Vagina (tissue), 2 donors: ENCODE results near the gene RBM17.
"Not testable (repeated sequence)": the region's sequence is repeated elsewhere in the genome, so short reads cannot be mapped to it uniquely, and the experiment has no call there.

Experiments
- CTCF ChIP-seq, 3 experiments: fragments of 450-650 bp in 2 of 3; fragments of 200-600 bp in 1 of 3; sonication (generic) in 1 of 3; IDR thresholded peaks; one replicate each; pipeline ENCODE4 v1.5.1; 2017 to 2019; ENCODE audit warnings: antibody characterized with exemption in 3 of 3, mild to moderate bottlenecking in 2 of 3, moderate library complexity in 2 of 3
- POLR2A ChIP-seq, 2 donors: fragments of 450-650 bp; IDR thresholded peaks; one replicate each; pipeline ENCODE4 v1.6.1; 2017; ENCODE audit warnings: antibody characterized with exemption in 2 of 2, mild to moderate bottlenecking in 2 of 2, moderate library complexity in 2 of 2

GRCh38 chr10:6107616-6108015, 18.8 kb downstream of the RBM17 start:
- not testable (repeated sequence) for TF ChIP-seq CTCF, POLR2A (IDR thresholded peaks at IDR 0.05)
